ENCODE measurements around the gene NOTCH2. TPM values are rescaled to one million over a fixed set of nuclear protein-coding genes. Genes with fewer than 3 reads are reported as not detected.

Gene NOTCH2
- total RNA-seq, 1 experiment from 2014 or later, result 55.7 TPM

- no TSS peak for BruUV-seq (replicated peaks)
- TF ChIP-seq EZH2 (IDR thresholded peaks at IDR 0.05; ENCODE audit: borderline replicate concordance, low read depth, low read length, poor library complexity, severe bottlenecking), result no peak
- POLR2A ChIA-PET (ENCODE audit: low non-redundant PET), result no interaction called here
- peaks cover 20% of the 10 kb centered on the region for H3K4me1 ChIP-seq (ENCODE audit: insufficient read depth, low read length, poor library complexity, severe bottlenecking)
- no peaks in the 10 kb centered on the region for H3K27me3 ChIP-seq (replicated peaks; ENCODE audit: insufficient read depth, low read depth, low read length, poor library complexity)
- H3K27ac ChIP-seq (ENCODE audit: low read depth, low read length, poor library complexity, severe bottlenecking), result no peak overlapping the region
- H3K9me3 ChIP-seq (ENCODE audit: low read depth, low read length, poor library complexity, severe bottlenecking), result no peaks in the 10 kb centered on the region
- no peak for DNase-seq (ENCODE audit: low spot score)
- H3K4me3 ChIP-seq (ENCODE audit: low read depth, low read length, poor library complexity, severe bottlenecking), result no peak overlapping the region
- CTCF ChIA-PET, result no interaction called here
- intact Hi-C loops (cut with micrococcal nuclease; ENCODE audit: unreplicated experiment), result no loop called here
- peaks cover 64% of the 10 kb centered on the region for H3K36me3 ChIP-seq (ENCODE audit: insufficient read depth, low read length, poor library complexity, severe bottlenecking)
Observed at GRCh38 chr1:119919241-119919640, 150.2 kb downstream of the NOTCH2 start.

- peak overlapping the region; percentile 45 for H3K27ac ChIP-seq (ENCODE audit: low read depth, low read length, poor library complexity, severe bottlenecking)
- ChIA-PET POLR2A (ENCODE audit: low non-redundant PET) (no interaction called here), CTCF (no interaction called here)
- H3K36me3 ChIP-seq (ENCODE audit: insufficient read depth, low read length, poor library complexity, severe bottlenecking), result peaks cover 55% of the 10 kb centered on the region
- TF ChIP-seq CTCF (conservative IDR thresholded peaks at IDR 0.05; ENCODE audit: low read depth, low read length) (no peak), EZH2 (IDR thresholded peaks at IDR 0.05; ENCODE audit: borderline replicate concordance, low read depth, low read length, poor library complexity, severe bottlenecking) (no peak)
- BruUV-seq (replicated peaks), result no TSS peak
- intact Hi-C loops (cut with micrococcal nuclease; ENCODE audit: unreplicated experiment), result no loop called here
- H3K4me1 ChIP-seq (ENCODE audit: insufficient read depth, low read length, poor library complexity, severe bottlenecking), result peaks cover 20% of the 10 kb centered on the region
- no peaks in the 10 kb centered on the region for H3K9me3 ChIP-seq (ENCODE audit: low read depth, low read length, poor library complexity, severe bottlenecking)
- H3K27me3 ChIP-seq (replicated peaks; ENCODE audit: insufficient read depth, low read depth, low read length, poor library complexity), result no peaks in the 10 kb centered on the region
- DNase-seq (ENCODE audit: low spot score), result no peak
- no peak overlapping the region for H3K4me3 ChIP-seq (ENCODE audit: low read depth, low read length, poor library complexity, severe bottlenecking)
Observed at GRCh38 chr1:119918301-119918700, 151.2 kb downstream of the NOTCH2 start.

- H3K36me3 ChIP-seq (ENCODE audit: insufficient read depth, low read length, poor library complexity, severe bottlenecking), result peaks cover 46% of the 10 kb centered on the region
- intact Hi-C loops (cut with micrococcal nuclease; ENCODE audit: unreplicated experiment), result no loop called here
- no peaks in the 10 kb centered on the region for H3K9me3 ChIP-seq (ENCODE audit: low read depth, low read length, poor library complexity, severe bottlenecking)
- H3K27me3 ChIP-seq (replicated peaks; ENCODE audit: insufficient read depth, low read depth, low read length, poor library complexity), result no peaks in the 10 kb centered on the region
- POLR2A ChIA-PET (ENCODE audit: low non-redundant PET), result interaction anchor here (0.5 kb wide), 1 partner anchor 8 kb away, joined by 4 read pairs; no protein-coding TSS in a partner anchor
- CTCF ChIA-PET, result no interaction called here
- H3K4me1 ChIP-seq (ENCODE audit: insufficient read depth, low read length, poor library complexity, severe bottlenecking), result peaks cover 20% of the 10 kb centered on the region
- peak overlapping the region; percentile 45 for H3K27ac ChIP-seq (ENCODE audit: low read depth, low read length, poor library complexity, severe bottlenecking)
- no peak overlapping the region for H3K4me3 ChIP-seq (ENCODE audit: low read depth, low read length, poor library complexity, severe bottlenecking)
- no peak for TF ChIP-seq EZH2 (IDR thresholded peaks at IDR 0.05; ENCODE audit: borderline replicate concordance, low read depth, low read length, poor library complexity, severe bottlenecking)
- TF ChIP-seq CTCF (conservative IDR thresholded peaks at IDR 0.05; ENCODE audit: low read depth, low read length), result no peak
- no TSS peak for BruUV-seq (replicated peaks)
- peak; percentile 67 for DNase-seq (ENCODE audit: low spot score)
Observed at GRCh38 chr1:119917304-119918055, 152.0 kb downstream of the NOTCH2 start.

GRCh38 chr1:119915517-119915916, 153.9 kb downstream of the NOTCH2 start:
- DNase-seq (ENCODE audit: low spot score), result no peak
- no peak overlapping the region for H3K4me3 ChIP-seq (ENCODE audit: low read depth, low read length, poor library complexity, severe bottlenecking)
- ChIA-PET POLR2A (ENCODE audit: low non-redundant PET) (no interaction called here), CTCF (no interaction called here)
- no peaks in the 10 kb centered on the region for H3K27me3 ChIP-seq (replicated peaks; ENCODE audit: insufficient read depth, low read depth, low read length, poor library complexity)
- BruUV-seq (replicated peaks), result no TSS peak
- no peaks in the 10 kb centered on the region for H3K9me3 ChIP-seq (ENCODE audit: low read depth, low read length, poor library complexity, severe bottlenecking)
- no peak for TF ChIP-seq EZH2 (IDR thresholded peaks at IDR 0.05; ENCODE audit: borderline replicate concordance, low read depth, low read length, poor library complexity, severe bottlenecking)
- no peak for TF ChIP-seq CTCF (conservative IDR thresholded peaks at IDR 0.05; ENCODE audit: low read depth, low read length)
- peaks cover 33% of the 10 kb centered on the region for H3K36me3 ChIP-seq (ENCODE audit: insufficient read depth, low read length, poor library complexity, severe bottlenecking)
- no peak overlapping the region for H3K27ac ChIP-seq (ENCODE audit: low read depth, low read length, poor library complexity, severe bottlenecking)
- intact Hi-C loops (cut with micrococcal nuclease; ENCODE audit: unreplicated experiment), result no loop called here
- peaks cover 20% of the 10 kb centered on the region for H3K4me1 ChIP-seq (ENCODE audit: insufficient read depth, low read length, poor library complexity, severe bottlenecking)
